HCT116 (cell line): ENCODE results near the gene POU2AF1.

ENCODE experiments used
- CTCF ChIP-seq, 3 experiments: fragments of 200-600 bp in 1 of 3; sonication (generic) in 1 of 3; IDR thresholded peaks in 2 of 3; conservative IDR thresholded peaks in 1 of 3; 2 replicates each; pipeline ENCODE4 v1.5.1; 2012 to 2017; ENCODE audit warnings: low read depth in 2 of 3, low read length in 2 of 3, antibody characterized with exemption in 1 of 3, borderline replicate concordance in 1 of 3, control low read depth in 1 of 3, mild to moderate bottlenecking in 1 of 3, mixed read lengths in 1 of 3, mixed run types in 1 of 3, moderate library complexity in 1 of 3; ENCODE audit not compliant: insufficient read depth in 1 of 3
- RAD21 ChIP-seq: IDR thresholded peaks from 2 replicates; pipeline ENCODE4 v1.6.1; 2012; ENCODE audit warnings: low read depth, mild to moderate bottlenecking

GRCh38 chr11:111392552-111392951, 13.5 kb upstream of the POU2AF1 start:
- no peak for TF ChIP-seq RAD21
- no peak for TF ChIP-seq CTCF (IDR thresholded peaks at IDR 0.05 in 2 of 3, conservative IDR thresholded peaks at IDR 0.05 in 1 of 3; ENCODE audit: borderline replicate concordance in 1 of 3, insufficient read depth in 1 of 3, low read depth in 2 of 3, low read length in 2 of 3)
